ENCODE data around the gene PCSK1.

DNA sequence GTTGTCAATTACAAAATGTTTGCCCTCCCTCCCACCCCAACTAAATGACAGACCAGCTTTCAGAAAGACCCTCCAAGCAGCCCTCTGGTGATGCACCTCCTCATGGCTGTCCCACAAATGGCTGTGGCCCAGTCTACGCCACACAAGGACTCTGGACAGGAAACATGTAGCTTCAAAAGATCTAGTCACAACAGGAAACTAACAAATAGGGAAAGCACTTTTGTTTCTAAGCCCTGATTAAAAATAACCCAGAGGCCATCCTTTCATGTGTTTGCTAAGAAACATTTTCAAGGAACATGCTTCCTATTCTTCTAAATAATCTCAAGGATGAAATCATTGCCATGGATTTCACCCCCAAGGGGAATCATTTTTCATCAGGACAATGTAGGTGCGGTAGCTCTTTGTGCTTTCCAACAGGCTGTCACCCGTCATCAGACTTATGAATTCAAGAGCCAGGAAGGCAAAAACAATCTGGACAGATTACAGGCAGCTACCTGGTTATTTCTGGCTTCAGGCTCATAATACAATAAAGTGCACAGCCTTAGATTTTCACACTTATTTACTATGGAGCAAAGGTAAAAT is 20.1 kb downstream of the PCSK1 start:
- TF ChIP-seq, protein P1, sequence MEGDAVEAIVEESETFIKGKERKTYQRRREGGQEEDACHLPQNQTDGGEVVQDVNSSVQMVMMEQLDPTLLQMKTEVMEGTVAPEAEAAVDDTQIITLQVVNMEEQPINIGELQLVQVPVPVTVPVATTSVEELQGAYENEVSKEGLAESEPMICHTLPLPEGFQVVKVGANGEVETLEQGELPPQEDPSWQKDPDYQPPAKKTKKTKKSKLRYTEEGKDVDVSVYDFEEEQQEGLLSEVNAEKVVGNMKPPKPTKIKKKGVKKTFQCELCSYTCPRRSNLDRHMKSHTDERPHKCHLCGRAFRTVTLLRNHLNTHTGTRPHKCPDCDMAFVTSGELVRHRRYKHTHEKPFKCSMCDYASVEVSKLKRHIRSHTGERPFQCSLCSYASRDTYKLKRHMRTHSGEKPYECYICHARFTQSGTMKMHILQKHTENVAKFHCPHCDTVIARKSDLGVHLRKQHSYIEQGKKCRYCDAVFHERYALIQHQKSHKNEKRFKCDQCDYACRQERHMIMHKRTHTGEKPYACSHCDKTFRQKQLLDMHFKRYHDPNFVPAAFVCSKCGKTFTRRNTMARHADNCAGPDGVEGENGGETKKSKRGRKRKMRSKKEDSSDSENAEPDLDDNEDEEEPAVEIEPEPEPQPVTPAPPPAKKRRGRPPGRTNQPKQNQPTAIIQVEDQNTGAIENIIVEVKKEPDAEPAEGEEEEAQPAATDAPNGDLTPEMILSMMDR (IDR thresholded peaks at IDR 0.05; ENCODE audit: extremely low read depth in 1 of 2, insufficient read depth in 1 of 2, low read depth in 1 of 2, low read length in 2 of 2): no peak
- TF ChIP-seq POLR2AphosphoS5 (IDR thresholded peaks at IDR 0.05; ENCODE audit: insufficient read depth, low read depth, low read length): no peak
- no peak for TF ChIP-seq EZH2 (IDR thresholded peaks at IDR 0.05; ENCODE audit: borderline replicate concordance, low read depth, low read length, severe bottlenecking)
- no peak for TF ChIP-seq FOS (IDR thresholded peaks at IDR 0.05; ENCODE audit: borderline replicate concordance, insufficient read depth, low read length)
